H1 (cell line): ENCODE data around the gene CA10. TPM values are rescaled to one million over a fixed set of nuclear protein-coding genes. Genes with fewer than 3 reads are reported as not detected.

Experiments
- CTCF ChIA-PET: fragments of 300-600 bp; sonication (Branson Sonifier 250); formaldehyde crosslinking; loops from one replicate; lab custom pipeline; 2021; ENCODE audit not compliant: partially characterized antibody; lab: Charles Lee
- POLR2A ChIA-PET: fragments of 300-600 bp; sonication (Branson Sonifier 250); formaldehyde crosslinking; loops from one replicate; lab custom pipeline; 2021; ENCODE audit warnings: inconsistent platforms; ENCODE audit not compliant: partially characterized antibody; lab: Charles Lee
- DNase-seq, 2 experiments: peaks; one replicate each; pipeline versions ENCODE4 v3.0.0 to v3.0.0-alpha.2; 2010 to 2022; ENCODE audit warnings: low spot score in 2 of 2, low read depth in 1 of 2, mixed read lengths in 1 of 2
- FAIRE-seq: peaks from 2 replicates; lab custom pipeline; 2011; peaks lifted over from hg19 to GRCh38; lab: Jason Lieb, UNC
- H2AFZ ChIP-seq: 2 replicates; pipeline ENCODE4 v1.8.1; 2012; ENCODE audit warnings: low read length, inconsistent platforms
- H2AK5ac ChIP-seq: 2 replicates; pipeline ENCODE4 v1.6.1; 2013; ENCODE audit warnings: low read depth, low read length
- H2BK120ac ChIP-seq: replicated peaks from 2 replicates; pipeline ENCODE3; 2013; ENCODE audit warnings: low read depth, low read length, inconsistent platforms
- H2BK12ac ChIP-seq: 2 replicates; pipeline ENCODE4 v1.6.1; 2013; ENCODE audit warnings: low read depth, low read length
- H2BK15ac ChIP-seq: 2 replicates; pipeline ENCODE4 v1.6.1; 2013; ENCODE audit warnings: low read length
- H2BK20ac ChIP-seq: 2 replicates; pipeline ENCODE4 v1.6.1; 2013; ENCODE audit warnings: low read length
- H2BK5ac ChIP-seq: 2 replicates; pipeline ENCODE4 v1.6.1; 2013; ENCODE audit warnings: low read depth, low read length
- H3K14ac ChIP-seq: 2 replicates; pipeline ENCODE4 v1.6.1; 2013; ENCODE audit warnings: inconsistent platforms; ENCODE audit not compliant: insufficient read length
- H3K18ac ChIP-seq: 2 replicates; pipeline ENCODE4 v1.6.1; 2013; ENCODE audit warnings: low read length; ENCODE audit errors: extremely low read depth
- H3K23ac ChIP-seq: 2 replicates; pipeline ENCODE4 v1.6.1; 2013; ENCODE audit warnings: inconsistent platforms; ENCODE audit not compliant: insufficient read length
- H3K23me2 ChIP-seq: 2 replicates; pipeline ENCODE4 v1.6.1; 2013; ENCODE audit warnings: low read depth, low read length
- H3K27ac ChIP-seq: 2 replicates; pipeline ENCODE4 v1.6.1; 2011; ENCODE audit warnings: low read depth, low read length, inconsistent platforms
- H3K27me3 ChIP-seq, 4 experiments: replicated peaks in 1 of 4; 1 replicate in 1 of 4; 2 replicates in 3 of 4; pipeline versions ENCODE4 v1.6.1 to v1.8.1; 2011 to 2013; ENCODE audit warnings: low read length in 3 of 4, mild to moderate bottlenecking in 3 of 4, inconsistent platforms in 2 of 4, mixed read lengths in 2 of 4, moderate library complexity in 1 of 4; ENCODE audit not compliant: control insufficient read depth in 3 of 4, insufficient read depth in 3 of 4; ENCODE audit errors: extremely low read depth in 1 of 4
- H3K36me3 ChIP-seq, 4 experiments: 2 replicates each; pipeline versions ENCODE4 v1.6.1 to v1.8.1; 2011 to 2013; ENCODE audit warnings: mild to moderate bottlenecking in 4 of 4, low read length in 3 of 4, moderate library complexity in 2 of 4, control low read depth in 1 of 4, inconsistent platforms in 1 of 4; ENCODE audit not compliant: insufficient read depth in 4 of 4, control insufficient read depth in 2 of 4
- H3K4ac ChIP-seq: replicated peaks from 2 replicates; pipeline ENCODE3; 2013; ENCODE audit warnings: low read length, low read depth, mixed read lengths, inconsistent platforms; ENCODE audit not compliant: insufficient read length
- H3K4me1 ChIP-seq, 4 experiments: replicated peaks in 1 of 4; 1 replicate in 1 of 4; 2 replicates in 3 of 4; pipeline versions ENCODE4 v1.6.1 to v1.8.1; 2011 to 2013; ENCODE audit warnings: low read length in 3 of 4, inconsistent platforms in 2 of 4, mixed read lengths in 1 of 4; ENCODE audit not compliant: insufficient read depth in 4 of 4, control insufficient read depth in 3 of 4
- H3K4me2 ChIP-seq, 2 experiments: 2 replicates each; pipeline versions ENCODE4 v1.6.1 to v1.8.1; 2011 to 2013; ENCODE audit warnings: low read depth in 2 of 2, low read length in 2 of 2, control low read depth in 1 of 2, inconsistent platforms in 1 of 2, mild to moderate bottlenecking in 1 of 2; ENCODE audit not compliant: insufficient read depth in 1 of 2
- H3K4me3 ChIP-seq, 4 experiments: fragments of 200-600, 300-600 bp in 1 of 4; sonication (generic), shearing (Covaris generic), sonication (Bioruptor Twin) in 1 of 4; 2 replicates each; pipeline versions ENCODE4 v1.5.1 to v1.8.1; 2011 to 2016; ENCODE audit warnings: low read length in 4 of 4, low read depth in 3 of 4, control low read depth in 2 of 4, inconsistent platforms in 2 of 4, mild to moderate bottlenecking in 2 of 4, mixed read lengths in 1 of 4, moderate library complexity in 1 of 4; ENCODE audit not compliant: insufficient read depth in 2 of 4; ENCODE audit errors: extremely low read depth in 1 of 4
- H3K56ac ChIP-seq: replicated peaks from 2 replicates; pipeline ENCODE3; 2013; ENCODE audit warnings: low read depth, mild to moderate bottlenecking, mixed read lengths, low read length, inconsistent platforms; ENCODE audit not compliant: insufficient read length
- H3K79me1 ChIP-seq: 2 replicates; pipeline ENCODE4 v1.6.1; 2013; ENCODE audit warnings: low read depth, low read length, control low read depth
- H3K79me2 ChIP-seq, 2 experiments: 2 replicates each; pipeline versions ENCODE4 v1.6.1 to v1.8.1; 2012 to 2013; ENCODE audit warnings: low read length in 2 of 2, mild to moderate bottlenecking in 2 of 2, inconsistent platforms in 1 of 2; ENCODE audit not compliant: insufficient read depth in 2 of 2, control insufficient read depth in 1 of 2
- H3K9ac ChIP-seq, 4 experiments: replicated peaks in 1 of 4; 1 replicate in 1 of 4; 2 replicates in 3 of 4; pipeline versions ENCODE4 v1.6.1 to v1.8.1; 2011 to 2013; ENCODE audit warnings: low read depth in 3 of 4, low read length in 3 of 4, control low read depth in 2 of 4, mild to moderate bottlenecking in 2 of 4, moderate library complexity in 2 of 4, inconsistent platforms in 1 of 4; ENCODE audit errors: extremely low read depth in 1 of 4
- H3K9me3 ChIP-seq, 2 experiments: 2 replicates each; pipeline versions ENCODE4 v1.6.1 to v1.8.1; 2012 to 2013; ENCODE audit warnings: mild to moderate bottlenecking in 2 of 2, moderate library complexity in 2 of 2, control low read depth in 1 of 2, inconsistent platforms in 1 of 2, low read depth in 1 of 2, low read length in 1 of 2, mixed read lengths in 1 of 2; ENCODE audit not compliant: insufficient read depth in 2 of 2
- H4K20me1 ChIP-seq, 2 experiments: replicated peaks in 1 of 2; 2 replicates each; pipeline versions ENCODE3 to v1.8.1; 2011 to 2013; ENCODE audit warnings: inconsistent platforms in 2 of 2, low read length in 2 of 2, mild to moderate bottlenecking in 1 of 2; ENCODE audit not compliant: insufficient read depth in 2 of 2, control insufficient read depth in 1 of 2
- H4K5ac ChIP-seq: 2 replicates; pipeline ENCODE4 v1.6.1; 2013; ENCODE audit warnings: low read length, low read depth, mixed read lengths, inconsistent platforms; ENCODE audit not compliant: insufficient read length
- H4K8ac ChIP-seq: 2 replicates; pipeline ENCODE4 v1.8.0; 2013; ENCODE audit warnings: mild to moderate bottlenecking, moderate library complexity, low read length, inconsistent platforms; ENCODE audit not compliant: insufficient read depth; ENCODE audit errors: extremely low read depth
- H4K91ac ChIP-seq: replicated peaks from 2 replicates; pipeline ENCODE3; 2013; ENCODE audit warnings: low read length, mixed read lengths, inconsistent platforms; ENCODE audit not compliant: insufficient read length
- BACH1 ChIP-seq: IDR thresholded peaks from 2 replicates; pipeline ENCODE4 v1.6.1; 2012; ENCODE audit warnings: low read length, improper control_type of control experiment
- BCL11A ChIP-seq, 2 experiments: IDR thresholded peaks; one replicate each; pipeline ENCODE4 v1.6.1; 2011; ENCODE audit warnings: low read depth in 2 of 2, low read length in 2 of 2, mild to moderate bottlenecking in 2 of 2
- EGR1 ChIP-seq: IDR thresholded peaks from 2 replicates; pipeline ENCODE4 v1.6.1; 2011; ENCODE audit warnings: low read depth, low read length, borderline replicate concordance
- NANOG ChIP-seq: IDR thresholded peaks from 2 replicates; pipeline ENCODE4 v1.6.1; 2011; ENCODE audit warnings: low read length, low read depth, mild to moderate bottlenecking, inconsistent platforms; ENCODE audit not compliant: insufficient read depth, poor library complexity, severe bottlenecking
- RFX5 ChIP-seq: IDR thresholded peaks from 2 replicates; pipeline ENCODE4 v1.6.1; 2011; ENCODE audit warnings: low read depth, low read length, improper control_type of control experiment, borderline replicate concordance
- SAP30 ChIP-seq: fragments of 300-600 bp; sonication (generic); IDR thresholded peaks from 2 replicates; pipeline ENCODE4 v1.7.1; 2012; ENCODE audit warnings: low read length, moderate library complexity, mild to moderate bottlenecking, inconsistent platforms; ENCODE audit not compliant: insufficient read depth, insufficient replicate concordance
- SP2 ChIP-seq: IDR thresholded peaks from 2 replicates; pipeline ENCODE4 v1.6.1; 2012; ENCODE audit warnings: mild to moderate bottlenecking, low read length, inconsistent platforms
- SP4 ChIP-seq: IDR thresholded peaks from 2 replicates; pipeline ENCODE4 v1.6.1; 2012; ENCODE audit warnings: low read length, inconsistent platforms
- TCF12 ChIP-seq: IDR thresholded peaks from 2 replicates; pipeline ENCODE4 v1.6.1; 2011; ENCODE audit warnings: low read depth, mild to moderate bottlenecking, low read length
- TEAD4 ChIP-seq: IDR thresholded peaks from 2 replicates; pipeline ENCODE4 v1.6.1; 2012; ENCODE audit warnings: low read depth, low read length, inconsistent platforms, mixed read lengths
- WGBS, 2 experiments: shearing (Covaris generic) in 1 of 2; methylation state at CpG; one replicate each; pipeline versions ENCODE4 v1.1.6 to v1.1.7; 2013 to 2015; ENCODE audit warnings: low lambda C conversion rate in 2 of 2, mixed read lengths in 2 of 2, inconsistent platforms in 1 of 2, low coverage in 1 of 2, missing lambda C conversion rate in 1 of 2; ENCODE audit not compliant: insufficient replicate concordance in 2 of 2, insufficient coverage in 1 of 2, insufficient read length in 1 of 2; ENCODE audit errors: extremely low coverage in 1 of 2, missing lambda C conversion rate in 1 of 2; 5-methylcytosine and 5-hydroxymethylcytosine counted together
- polyA plus RNA-seq, 7 experiments: library from polyadenylated mRNA; depleted of rRNA in 3 of 7; stranded (reverse) in 5 of 7; unstranded in 2 of 7; fragments of >200 nt in 5 of 7; fragments of 200-250 nt in 2 of 7; gene quantifications; 1 replicate in 5 of 7; 2 replicates in 1 of 7; 4 replicates in 1 of 7; pipeline versions ENCODE4 v1.2.1 to v1.2.3, GENCODE V29; 2011 to 2013; ENCODE audit warnings: missing spikeins in 2 of 7, mixed read lengths in 2 of 7
- total RNA-seq: library from RNA; stranded (reverse); fragmentation: NEBNext Ultra II Directional; extraction: Animal tissue kit (Norgen Biotek cat#: 25700); gene quantifications from 2 replicates; pipeline ENCODE4 v1.2.1, GENCODE V29; 2021

The CA10 gene
- total and polyA plus RNA-seq, 2 of the 8 experiments (the other 6 are each of a cell fraction or from before 2014, with no cell fraction given): 0.60 to 0.63 TPM

GRCh38 chr17:52201767-52202519, 43.4 kb upstream of the CA10 start:
- H3K4me1 ChIP-seq: no peaks in the 10 kb centered on the region
- 89% methylated on average over 2 of the region's 2 CpGs; no CpG with 5 or more reads in 1 of the 2 experiments for WGBS, 2 experiments
- H3K27me3 ChIP-seq: no peaks in the 10 kb centered on the region
- no peak overlapping the region for H4K8ac ChIP-seq
- peak overlapping the region; percentile 64 for H2AFZ ChIP-seq
- ChIA-PET CTCF (interaction anchor here (0.7 to 1.3 kb wide), 2 partner anchors 31 to 48 kb away, joined by 3 to 4 read pairs; no protein-coding TSS in a partner anchor), POLR2A (no interaction called here)
- H3K27ac ChIP-seq: no peak overlapping the region
- no peaks in the 10 kb centered on the region for H3K79me2 ChIP-seq
- no peak overlapping the region for H3K18ac ChIP-seq
- no peak overlapping the region for H2BK15ac ChIP-seq
- no peak overlapping the region for H4K5ac ChIP-seq
- no peak overlapping the region for H3K4ac ChIP-seq
- H3K56ac ChIP-seq: no peak overlapping the region
- no peak overlapping the region for H3K14ac ChIP-seq
- no peak overlapping the region for H4K91ac ChIP-seq
- no peaks in the 10 kb centered on the region for H3K23me2 ChIP-seq
- H3K9me3 ChIP-seq: no peaks in the 10 kb centered on the region
- H2BK120ac ChIP-seq: no peak overlapping the region
- no peak overlapping the region for H2BK20ac ChIP-seq
- no peak for DNase-seq
- no peaks in the 10 kb centered on the region for H3K36me3 ChIP-seq
- TF ChIP-seq SAP30 (no peak), BCL11A (IDR thresholded peaks at IDR 0.05; ENCODE audit: low read depth in 2 of 2, low read length in 2 of 2) (no peak), EGR1 (no peak), SP4 (no peak), SP2 (no peak), RFX5 (no peak), TCF12 (no peak), TEAD4 (no peak), BACH1 (no peak), NANOG (no peak)
- no peak overlapping the region for H2AK5ac ChIP-seq
- no peak overlapping the region for H3K4me3 ChIP-seq
- FAIRE-seq: no peak
- H4K20me1 ChIP-seq: no peaks in the 10 kb centered on the region
- no peak overlapping the region for H3K23ac ChIP-seq
- no peak overlapping the region for H2BK5ac ChIP-seq
- no peak overlapping the region for H2BK12ac ChIP-seq
- no peaks in the 10 kb centered on the region for H3K79me1 ChIP-seq
- no peak overlapping the region for H3K9ac ChIP-seq
- no peak overlapping the region for H3K4me2 ChIP-seq
